Right hindlimb (tissue), 1 donor: Measurements from ENCODE around the gene PIK3CB.
"Not testable (repeated sequence)": the region's sequence is repeated elsewhere in the genome, so short reads cannot be mapped to it uniquely, and the experiment has no call there.

Source experiments
- DNase-seq: peaks from one replicate; pipeline ENCODE4 v3.0.0-alpha.2; 2018

PIK3CB gene

DNA sequence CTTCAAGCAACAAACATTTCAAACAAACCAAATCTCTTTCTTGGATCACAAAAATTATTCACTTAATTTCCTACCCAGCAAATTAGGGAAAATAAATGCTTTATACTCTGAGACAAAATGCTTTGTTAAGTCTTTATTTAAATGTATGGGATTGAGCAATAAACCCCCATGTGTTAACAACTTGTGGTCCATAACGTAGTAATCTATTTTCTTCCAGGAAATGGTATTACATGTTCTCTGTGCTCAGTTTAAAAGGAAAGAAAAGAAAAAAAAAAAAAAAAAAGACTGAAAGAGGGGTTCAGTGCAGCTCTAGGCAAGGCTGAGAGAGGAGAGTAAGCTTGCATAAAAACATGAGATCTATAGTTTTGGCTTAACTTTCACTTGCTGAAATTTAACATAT is 102.3 kb downstream of the PIK3CB start:
- DNase-seq = no peak

DNA sequence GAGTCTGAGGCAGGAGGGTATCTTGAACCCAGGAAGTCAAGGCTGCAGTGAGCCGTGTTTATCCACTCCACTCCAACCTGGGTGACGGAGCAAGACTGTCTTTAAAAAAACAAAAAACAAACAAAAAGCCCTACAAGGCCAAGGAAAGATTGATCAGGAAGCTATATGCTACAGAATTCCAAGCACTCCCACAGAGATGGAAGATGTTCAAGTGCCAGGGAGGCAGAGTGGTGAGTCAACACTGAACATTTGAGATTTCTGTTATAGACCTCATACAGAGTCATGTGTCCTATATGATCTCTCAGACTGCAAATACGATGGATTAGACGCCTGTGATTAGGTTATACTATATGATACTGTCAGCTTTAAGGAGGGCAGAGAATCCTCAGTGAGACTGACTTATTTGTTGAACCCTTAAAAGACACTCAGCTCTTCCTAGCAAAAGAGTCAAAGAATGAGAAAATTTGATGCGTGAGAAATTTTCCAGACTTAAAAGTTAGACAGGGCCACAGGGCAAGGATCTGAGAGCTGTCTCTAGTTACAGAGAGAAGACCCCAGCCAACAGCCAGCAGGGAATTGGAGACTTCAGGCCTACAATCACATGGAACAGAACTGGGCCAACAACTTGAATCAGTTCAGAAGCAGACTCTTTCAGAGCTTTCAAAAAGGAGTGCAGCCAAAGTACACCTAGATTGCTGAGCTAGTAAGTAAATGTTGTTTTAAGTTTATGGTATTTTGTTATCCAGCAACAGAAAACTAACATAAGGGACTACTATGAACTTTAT is 107.6 kb downstream of the PIK3CB start:
- DNase-seq = no peak

DNA sequence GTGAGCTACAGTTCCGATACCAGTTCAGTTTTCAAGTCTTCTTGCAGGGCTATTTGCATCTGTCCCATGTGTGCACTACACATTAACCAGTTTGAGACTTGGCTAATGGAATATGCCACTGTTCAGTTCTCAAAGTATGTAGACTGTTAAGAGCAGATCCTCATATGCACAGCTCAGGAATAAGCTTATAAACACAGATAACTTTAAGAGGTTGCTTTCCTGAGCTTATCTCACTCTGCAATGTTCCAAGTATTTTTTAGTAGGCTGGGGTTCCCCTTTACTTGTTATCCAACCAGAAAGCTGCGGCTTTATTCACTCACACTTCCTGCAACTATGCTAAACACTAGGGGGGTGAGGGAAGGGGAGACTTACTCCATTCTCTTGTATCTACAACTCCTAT is 108.7 kb downstream of the PIK3CB start:
- not testable (repeated sequence) for DNase-seq

DNA sequence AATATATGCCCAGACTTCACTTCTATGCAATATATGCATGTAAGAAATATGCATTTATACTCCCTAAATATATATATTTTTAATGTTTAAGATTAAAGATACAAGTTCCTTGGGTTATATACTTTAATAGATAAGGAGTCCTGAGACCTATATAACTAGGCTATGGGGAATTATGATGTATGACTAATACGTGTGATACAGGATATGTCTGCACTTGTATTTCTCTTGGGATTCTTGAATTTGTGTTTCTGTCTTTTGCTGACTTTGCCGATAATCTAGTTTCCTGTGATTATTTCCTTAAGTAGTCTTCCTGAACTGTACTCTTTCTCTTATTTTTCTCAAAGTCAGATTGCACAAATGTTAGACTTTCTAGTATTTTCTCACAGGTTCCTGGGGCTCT is 109.6 kb downstream of the PIK3CB start:
- no peak for DNase-seq

DNA sequence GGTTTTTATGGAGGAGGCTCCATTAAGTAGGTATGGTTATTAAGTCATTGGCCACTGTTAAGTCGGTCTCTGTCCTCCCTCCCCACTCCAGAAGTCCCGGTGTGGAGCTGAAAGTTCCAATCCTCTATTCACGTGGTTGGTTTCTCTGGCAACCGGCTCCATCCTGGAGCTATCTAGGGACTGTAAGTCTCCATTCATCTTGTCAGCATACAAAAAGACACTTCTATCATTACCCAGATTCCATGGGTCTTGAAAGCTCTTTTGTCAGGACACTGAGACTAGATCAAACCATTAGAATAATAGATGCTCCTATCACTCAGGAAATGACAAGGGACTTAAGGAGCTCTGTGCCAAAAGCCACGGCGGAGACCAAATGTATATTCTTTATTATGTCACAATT is 110.3 kb downstream of the PIK3CB start:
- DNase-seq = no peak

DNA sequence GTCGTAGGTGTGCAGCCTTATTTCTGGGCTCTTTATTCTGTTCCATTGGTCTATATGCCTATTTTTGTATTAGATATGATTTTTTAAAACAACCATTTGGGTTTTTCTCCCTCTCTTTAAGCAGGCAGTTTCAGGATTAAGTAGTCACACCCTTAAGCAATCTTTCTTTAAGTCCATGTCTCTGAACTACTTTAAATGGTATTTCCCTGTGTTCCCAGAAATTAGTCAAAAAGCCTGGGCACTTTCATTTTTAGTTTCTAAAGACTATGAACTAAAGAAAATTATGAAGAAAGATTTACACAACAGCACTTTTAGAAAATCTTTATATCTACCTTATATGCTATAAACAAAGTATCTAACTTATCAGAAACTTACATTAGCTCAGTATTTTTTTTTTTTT is 115.9 kb downstream of the PIK3CB start:
- no peak for DNase-seq

DNA sequence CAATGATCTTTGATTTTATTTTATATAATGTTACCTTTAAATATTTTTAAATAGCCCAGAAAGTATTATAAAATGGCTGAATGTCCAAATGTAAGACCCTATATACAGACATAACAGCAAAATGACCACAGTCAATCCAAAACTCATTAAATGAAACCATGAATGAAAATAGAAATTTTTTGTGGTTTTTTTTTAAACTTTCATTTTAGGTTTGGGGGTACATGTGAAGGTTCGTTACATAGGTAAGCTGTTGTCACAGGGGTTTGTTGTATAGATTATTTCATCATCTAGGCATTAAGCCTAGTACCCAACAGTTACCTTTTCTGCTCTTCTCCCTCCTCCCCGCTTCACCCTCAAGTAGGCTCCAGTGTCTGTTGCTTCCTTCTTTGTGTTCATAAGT is 117.4 kb downstream of the PIK3CB start:
- no peak for DNase-seq

DNA sequence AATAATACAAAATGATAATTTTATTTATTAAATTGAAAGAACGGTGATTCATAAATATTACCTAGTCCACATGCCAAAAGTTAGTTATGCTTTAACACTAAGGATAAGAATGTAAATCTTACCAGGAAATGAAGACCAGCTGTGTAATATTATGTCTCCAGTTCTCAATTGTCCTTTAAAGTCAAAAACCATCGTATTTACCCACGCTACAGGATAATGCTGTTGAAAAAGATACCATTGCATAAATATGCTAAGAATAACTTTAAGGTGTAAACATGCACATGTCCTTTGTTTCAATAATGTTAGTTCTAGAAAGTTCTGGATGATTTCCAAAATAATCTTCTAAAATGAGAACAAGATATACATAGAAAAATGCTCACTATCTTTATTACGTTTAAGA is 122.6 kb downstream of the PIK3CB start:
- DNase-seq = no peak

DNA sequence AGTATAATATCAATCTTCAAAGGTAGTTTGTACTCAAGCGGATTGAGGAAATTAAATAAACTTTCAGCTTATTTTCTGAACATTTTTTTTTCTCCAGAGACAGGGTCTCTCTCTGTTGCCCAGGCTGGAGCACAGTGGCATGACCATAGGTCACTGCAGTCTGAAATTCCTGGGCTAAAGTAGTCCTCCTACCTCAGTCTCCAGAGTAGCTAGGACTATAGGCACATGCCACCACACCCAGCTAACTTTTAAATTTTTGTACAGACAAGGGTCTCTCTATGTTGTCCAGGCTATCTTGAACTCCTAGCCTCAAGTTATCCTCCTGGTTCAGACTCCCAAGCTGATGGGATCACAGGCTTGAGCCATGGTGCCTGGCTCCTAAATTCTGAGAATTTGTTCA is 129.1 kb downstream of the PIK3CB start:
- DNase-seq = no peak

DNA sequence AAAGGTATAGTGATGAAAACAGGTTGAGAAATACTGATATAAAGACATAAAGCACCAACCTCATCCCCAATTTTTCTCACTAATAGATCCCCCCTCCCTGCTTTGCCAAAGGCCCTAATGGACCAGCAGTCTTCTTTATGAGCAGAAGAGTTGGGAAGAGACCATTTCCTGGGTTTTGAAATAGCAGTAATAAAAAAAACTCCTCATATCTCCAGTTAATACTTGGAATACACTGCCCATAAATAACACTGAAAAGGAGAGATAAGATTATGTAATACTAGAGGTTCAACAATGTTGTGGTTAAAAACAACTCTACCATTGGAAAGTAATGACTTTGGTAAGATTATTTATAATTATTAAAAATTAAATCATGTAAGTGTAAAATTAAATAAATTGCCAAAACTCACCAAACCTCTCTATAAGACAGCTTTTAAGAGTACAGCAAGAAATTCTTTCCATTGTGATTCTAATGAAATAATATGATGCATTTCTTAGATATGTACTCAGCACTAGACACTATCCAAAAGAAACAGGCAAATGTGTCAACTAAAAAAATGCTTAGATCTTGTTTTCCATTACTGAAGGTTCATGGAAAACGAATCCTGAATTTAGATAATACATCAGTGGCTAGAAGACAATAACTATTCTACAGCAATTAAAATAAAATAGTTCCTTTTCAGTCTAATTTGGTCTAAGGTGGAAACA is 137.9 kb downstream of the PIK3CB start:
- DNase-seq = no peak

DNA sequence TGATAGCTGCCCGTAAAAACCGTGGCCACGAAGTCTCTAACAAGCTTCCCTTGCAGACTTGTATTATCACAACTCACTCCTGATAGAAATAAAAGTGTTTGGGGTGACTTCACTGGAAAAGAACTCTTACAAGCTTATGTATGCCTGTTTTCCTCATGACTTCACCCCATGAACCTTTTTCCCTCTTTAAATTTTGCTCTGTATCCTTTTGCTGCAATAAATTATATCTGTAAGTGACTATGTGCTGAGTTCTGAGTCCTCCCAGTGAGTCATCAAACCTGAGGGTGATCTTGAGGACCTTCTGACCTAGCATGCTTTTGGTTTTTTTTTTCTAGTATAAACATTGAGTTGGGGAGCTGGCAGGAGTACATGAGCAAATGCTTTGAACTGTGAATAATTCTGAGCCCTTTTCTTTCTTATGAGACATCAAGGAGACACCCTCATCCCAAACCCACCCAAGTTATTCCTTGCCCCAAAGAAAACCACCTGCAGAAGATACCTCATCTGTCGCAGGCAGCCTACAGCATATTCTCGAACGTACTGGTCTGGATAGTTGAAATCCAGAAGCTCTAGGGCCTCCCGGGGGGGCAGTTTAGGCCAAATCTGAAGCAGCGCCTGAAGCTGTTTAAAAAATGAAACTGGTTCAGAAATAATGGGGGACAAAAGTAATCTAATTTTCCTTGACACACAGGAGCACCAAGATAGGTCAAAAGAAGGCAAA is 140.3 kb downstream of the PIK3CB start:
- DNase-seq = no peak

DNA sequence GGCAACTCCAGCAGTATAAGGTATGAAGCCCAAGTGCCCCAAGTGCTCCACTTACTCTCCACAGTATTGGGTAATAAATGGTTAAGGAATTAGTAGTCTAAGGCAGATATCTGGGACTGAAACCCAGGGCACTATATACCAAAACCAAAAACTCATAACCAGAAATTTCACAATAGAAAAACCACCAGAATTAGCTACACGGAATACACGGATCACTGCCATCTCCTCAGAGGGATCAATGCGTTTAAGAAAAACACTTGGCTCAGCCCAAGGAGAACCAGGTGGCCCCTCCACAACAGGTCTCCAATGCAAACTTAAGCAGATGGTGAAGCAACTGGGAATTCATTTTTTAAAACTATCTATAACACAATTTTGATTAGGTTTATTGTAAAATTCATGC is 142.6 kb downstream of the PIK3CB start:
- no peak for DNase-seq

DNA sequence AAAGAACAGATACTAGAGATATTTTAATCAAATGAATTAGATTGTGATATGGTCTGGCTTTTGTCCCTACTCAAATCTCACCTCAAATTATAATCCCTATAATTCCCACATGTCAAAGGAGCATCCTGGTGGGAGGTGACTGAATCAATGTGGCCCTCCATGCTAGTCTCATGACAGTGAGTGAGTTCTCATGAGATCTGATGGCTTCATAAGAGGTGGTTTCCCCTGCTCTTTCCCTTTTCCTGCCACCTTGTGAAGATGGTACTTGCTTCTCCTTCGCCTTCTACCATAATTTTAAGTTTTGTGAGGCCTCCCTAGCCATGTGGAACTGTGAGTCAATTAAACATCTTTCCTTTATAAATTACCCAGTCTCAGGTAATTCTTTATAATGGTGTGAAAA is 143.4 kb downstream of the PIK3CB start:
- no peak for DNase-seq

DNA sequence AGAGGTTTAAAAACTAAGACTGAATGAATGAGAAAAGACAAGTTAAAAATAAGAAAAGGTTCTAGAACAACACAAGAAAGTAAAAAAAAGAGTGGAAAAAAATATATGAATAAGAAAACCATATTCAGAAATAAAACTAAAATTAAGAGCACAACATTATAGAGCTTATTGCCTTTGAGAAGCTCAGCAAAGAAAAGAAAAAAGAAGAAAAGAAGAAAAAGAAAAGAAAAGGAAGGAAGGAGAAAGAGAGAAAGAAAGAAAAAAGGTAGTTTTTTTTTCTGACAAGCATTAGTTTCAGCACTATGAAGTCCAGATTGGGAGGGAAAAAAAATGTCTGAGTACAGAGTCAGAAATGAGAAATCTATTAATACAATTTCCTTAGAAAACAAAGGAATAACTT is 144.7 kb downstream of the PIK3CB start:
- DNase-seq = no peak

DNA sequence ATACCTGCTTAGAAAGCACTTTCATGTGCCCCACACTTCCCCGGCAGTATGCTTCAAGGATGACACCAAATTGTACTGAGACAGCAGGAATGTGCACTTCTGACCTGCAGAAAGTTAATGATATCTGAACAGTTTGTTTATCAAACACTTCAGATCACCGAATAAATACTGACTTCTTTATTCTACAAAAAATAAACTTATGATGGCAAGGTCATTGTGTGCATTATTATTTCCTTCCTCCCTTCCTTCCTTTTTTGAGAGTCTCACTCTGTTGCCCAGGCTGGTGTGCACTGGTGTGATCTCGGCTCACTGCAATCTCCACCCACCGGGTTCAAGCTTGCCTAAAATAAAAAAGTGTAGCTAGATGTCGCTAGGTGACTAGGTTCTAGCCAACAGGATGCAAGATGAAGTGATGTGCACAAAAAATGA is 145.8 kb downstream of the PIK3CB start:
- DNase-seq = no peak

DNA sequence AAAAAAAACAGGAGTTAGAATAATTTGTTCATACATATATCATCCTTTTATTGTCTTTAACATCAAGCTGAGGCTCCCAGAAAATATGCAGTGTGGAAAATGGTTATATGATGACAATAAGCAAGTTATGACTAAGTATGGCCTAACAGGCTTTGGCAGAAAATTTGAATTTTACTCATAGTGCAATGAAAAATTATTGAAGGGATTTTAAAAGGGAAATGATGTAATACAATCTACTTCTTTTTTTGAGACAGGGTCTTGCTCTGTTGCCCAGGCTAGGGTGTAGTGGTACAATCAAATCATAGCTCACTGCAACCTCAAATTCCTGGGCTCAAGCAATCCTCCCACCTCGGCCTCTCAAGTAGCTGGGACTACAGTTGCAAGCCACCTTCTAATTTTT is 147.5 kb downstream of the PIK3CB start:
- DNase-seq = no peak

DNA sequence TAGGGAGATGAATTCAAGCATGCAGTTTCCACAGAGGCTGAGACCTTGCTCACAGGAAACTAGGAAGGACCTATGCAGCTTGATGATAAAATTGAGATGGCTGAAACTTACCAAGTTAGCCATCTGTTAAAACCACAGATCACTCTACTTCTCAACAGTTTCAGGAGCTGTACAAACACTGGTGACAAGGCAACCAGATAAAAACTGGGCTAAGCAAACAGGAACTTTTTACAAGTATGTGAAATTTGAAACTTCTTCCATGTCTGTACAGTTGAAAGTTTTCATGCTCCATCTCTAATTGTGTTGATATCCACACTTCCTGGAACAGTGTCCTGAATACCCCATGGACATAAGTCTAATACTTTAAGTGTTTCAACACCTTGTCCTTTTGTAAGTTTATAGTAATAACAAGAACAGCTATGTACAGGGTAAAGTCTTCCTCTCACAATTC is 147.9 kb downstream of the PIK3CB start:
- no peak for DNase-seq

DNA sequence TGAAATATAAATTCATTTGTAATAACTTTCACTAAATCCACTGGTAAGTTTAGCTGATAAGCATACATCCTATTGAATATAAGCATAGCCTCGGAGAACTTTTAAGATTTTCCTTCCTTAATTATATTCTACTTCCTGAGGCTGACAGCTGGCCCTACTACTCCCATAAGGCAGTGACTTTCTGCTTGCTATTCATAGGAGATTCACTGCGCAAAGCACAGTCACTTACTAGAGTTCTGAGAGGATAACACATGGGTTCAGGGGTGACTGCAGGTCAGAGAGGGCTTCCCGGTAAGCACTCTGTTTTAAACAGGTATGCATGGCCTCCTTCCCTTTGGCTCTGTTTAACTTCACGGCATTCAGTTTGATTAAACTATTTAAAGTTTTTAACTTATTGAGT is 150.3 kb downstream of the PIK3CB start:
- DNase-seq = no peak

DNA sequence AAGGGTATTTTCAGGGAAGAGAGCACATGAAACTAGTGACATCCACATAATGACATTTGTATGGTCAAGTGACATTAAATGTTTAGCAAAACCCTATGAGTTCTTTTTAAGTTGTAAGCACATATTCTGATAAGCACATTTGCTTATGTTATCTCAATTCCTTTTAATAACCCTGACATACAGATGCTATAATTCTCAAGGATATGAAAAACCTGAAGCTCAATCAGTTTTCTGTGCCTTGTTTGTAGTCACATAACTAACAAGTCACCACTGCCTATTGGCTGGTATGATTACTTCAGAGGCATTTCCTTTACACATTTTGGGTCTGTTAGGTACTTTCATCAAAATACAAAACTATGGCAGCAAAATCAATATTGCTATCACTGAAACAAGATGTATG is 152.1 kb downstream of the PIK3CB start:
- no peak for DNase-seq

DNA sequence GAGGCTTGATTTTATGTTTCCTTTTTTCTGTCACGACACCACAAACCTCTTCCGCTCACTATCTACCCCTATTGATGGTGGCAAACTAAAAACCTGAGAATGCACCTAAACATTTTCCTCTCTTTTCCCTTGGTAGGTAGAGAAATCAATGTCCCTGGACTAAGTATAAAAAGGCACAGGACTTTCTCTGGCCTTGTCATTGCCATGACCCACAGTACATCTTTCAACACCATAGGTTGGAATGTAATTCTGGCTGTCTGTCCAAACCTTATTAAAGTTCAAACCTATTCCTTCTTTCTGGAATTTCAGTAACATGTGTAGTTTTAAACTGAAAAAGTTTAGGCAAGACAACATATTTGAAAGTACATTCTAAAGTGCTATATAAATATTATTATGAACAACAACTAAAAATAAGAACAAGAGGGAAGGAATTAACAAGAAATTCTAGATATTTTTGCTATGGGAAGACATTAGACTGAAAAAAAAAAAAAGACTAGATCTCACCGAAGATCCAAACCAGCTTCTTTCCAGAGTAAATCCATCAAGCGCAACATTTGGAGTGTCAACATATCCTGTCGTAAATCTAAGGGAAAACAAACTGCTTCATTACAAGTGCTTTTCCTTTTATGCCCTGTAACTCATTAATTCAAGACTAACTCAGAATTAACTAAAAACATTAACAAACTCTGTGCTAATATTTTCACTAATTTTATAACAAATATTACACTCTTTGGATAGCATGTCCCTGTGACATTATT is 153.1 kb downstream of the PIK3CB start:
- no peak for DNase-seq

DNA sequence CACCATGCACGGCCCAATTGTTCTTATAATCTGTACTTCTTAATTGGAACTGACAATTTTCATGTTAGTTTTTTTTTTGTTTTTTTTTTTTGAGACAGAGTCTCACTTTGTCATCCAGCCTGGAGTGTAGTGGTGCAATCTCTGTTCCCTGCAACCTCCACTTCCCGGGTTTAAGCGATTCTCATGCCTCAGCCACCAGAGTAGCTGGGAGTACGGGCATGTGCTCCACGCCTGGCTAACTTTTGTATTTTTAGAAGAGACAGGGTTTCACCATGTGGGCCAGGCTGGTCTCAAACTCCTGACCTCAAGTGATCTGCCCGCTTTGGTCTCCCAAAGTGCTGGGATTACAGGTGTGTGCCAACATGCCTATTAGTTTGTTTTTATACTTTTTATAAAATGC is 153.8 kb downstream of the PIK3CB start:
- not testable (repeated sequence) for DNase-seq

DNA sequence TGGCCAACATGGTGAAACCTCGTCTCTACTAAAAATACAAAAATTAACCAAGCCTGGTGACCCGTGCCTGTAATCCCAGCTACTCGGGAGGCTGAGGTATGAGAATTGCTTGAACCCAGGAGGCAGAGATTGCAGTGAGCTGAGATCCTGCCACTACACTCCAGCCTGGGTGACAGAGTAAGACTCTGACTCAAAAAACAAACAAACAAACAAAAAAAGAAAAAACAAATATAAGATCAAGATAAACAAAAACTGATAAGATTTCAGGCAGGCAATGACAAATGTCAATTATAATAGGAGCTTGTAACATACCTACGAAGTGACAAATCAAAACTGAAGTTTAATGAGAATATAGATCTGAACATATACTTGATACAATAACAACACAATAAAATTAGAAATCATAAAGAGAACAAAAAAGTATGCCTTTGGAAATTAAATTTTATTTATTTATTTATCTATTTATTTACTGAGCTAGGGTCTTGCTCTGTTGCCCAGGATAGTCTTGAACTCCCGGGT is 155.8 kb downstream of the PIK3CB start:
- DNase-seq = no peak

DNA sequence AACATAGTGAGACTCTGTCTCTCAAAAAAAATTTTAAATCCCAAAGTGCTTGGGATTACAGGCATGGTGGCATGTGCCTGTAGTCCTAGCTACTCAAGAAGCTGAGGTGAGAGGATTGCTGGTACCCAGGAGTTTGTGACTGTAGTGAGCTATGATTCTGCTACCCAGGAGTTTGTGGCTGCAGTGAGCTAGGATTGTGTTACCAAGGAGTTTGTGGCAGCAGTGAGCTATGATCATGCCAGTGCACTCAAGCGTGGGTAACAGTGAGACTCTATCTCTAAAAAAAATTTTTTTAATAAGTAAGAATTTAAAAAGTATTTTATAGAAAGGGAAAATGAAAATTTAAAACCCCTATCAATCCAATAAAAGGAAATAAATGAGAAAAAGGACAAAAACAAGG is 156.6 kb downstream of the PIK3CB start:
- DNase-seq = no peak
